Neural progenitor cell (in vitro differentiated cells): ENCODE data around the gene USF2. TPM values are rescaled to one million over a fixed set of nuclear protein-coding genes. Genes with fewer than 3 reads are reported as not detected.

Experiments used
- DNase-seq: peaks from one replicate; pipeline ENCODE4 v3.0.0-alpha.2; 2016; ENCODE audit warnings: low spot score
- H2AFZ ChIP-seq: fragments of 200-600 bp; sonication (generic); replicated peaks from 2 replicates; pipeline ENCODE4 v1.6.1; 2016; ENCODE audit warnings: antibody characterized with exemption
- H3F3A ChIP-seq: fragments of 200-600 bp; sonication (generic); 2 replicates; pipeline ENCODE4 v1.6.1; 2016; ENCODE audit warnings: antibody characterized with exemption, low read depth
- H3K27ac ChIP-seq: fragments of 200-600 bp; sonication (generic); 2 replicates; pipeline ENCODE4 v1.5.1; 2016; ENCODE audit warnings: mild to moderate bottlenecking
- H3K27me3 ChIP-seq: fragments of 200-600 bp; sonication (generic); 2 replicates; pipeline ENCODE4 v1.6.1; 2016; ENCODE audit warnings: mild to moderate bottlenecking, moderate library complexity
- H3K36me3 ChIP-seq: fragments of 200-600 bp; sonication (generic); 2 replicates; pipeline ENCODE4 v1.5.1; 2016
- H3K4me1 ChIP-seq: fragments of 200-600 bp; sonication (generic); 2 replicates; pipeline ENCODE4 v1.6.1; 2016; ENCODE audit warnings: mixed run types
- H3K4me2 ChIP-seq: fragments of 200-600 bp; sonication (generic); 2 replicates; pipeline ENCODE4 v1.6.1; 2016
- H3K4me3 ChIP-seq: fragments of 200-600 bp; sonication (generic); 2 replicates; pipeline ENCODE4 v1.5.1; 2016
- H3K79me2 ChIP-seq: fragments of 200-600 bp; sonication (generic); 2 replicates; pipeline ENCODE4 v1.6.1; 2016; ENCODE audit warnings: low read depth
- H3K9ac ChIP-seq: fragments of 200-600 bp; sonication (generic); 2 replicates; pipeline ENCODE4 v1.6.1; 2016
- H3K9me3 ChIP-seq: fragments of 200-600 bp; sonication (generic); 2 replicates; pipeline ENCODE4 v1.5.1; 2016; ENCODE audit warnings: low read depth
- H4K20me1 ChIP-seq: fragments of 200-600 bp; sonication (generic); 2 replicates; pipeline ENCODE4 v1.6.1; 2016; ENCODE audit warnings: low read depth
- H3K27ac Mint-ChIP-seq: 3 replicates; pipeline ENCODE4 v1.8.0; 2021; ENCODE audit warnings: mixed read lengths
- H3K27me3 Mint-ChIP-seq: 2 replicates; pipeline ENCODE4 v1.8.0; 2022; ENCODE audit warnings: low read depth, mild to moderate bottlenecking, inconsistent platforms, moderate library complexity, mixed read lengths; ENCODE audit not compliant: insufficient read depth
- H3K36me3 Mint-ChIP-seq: 3 replicates; pipeline ENCODE4 v1.8.0; 2021; ENCODE audit warnings: mixed read lengths
- H3K4me1 Mint-ChIP-seq: 3 replicates; pipeline ENCODE4 v1.8.0; 2021; ENCODE audit warnings: mixed read lengths
- H3K4me3 Mint-ChIP-seq: 3 replicates; pipeline ENCODE4 v1.8.0; 2021; ENCODE audit warnings: mild to moderate bottlenecking, moderate library complexity, mixed read lengths
- H3K9me3 Mint-ChIP-seq: 3 replicates; pipeline ENCODE4 v1.8.0; 2020; ENCODE audit warnings: mixed read lengths
- EZH2 ChIP-seq: fragments of 200-600 bp; sonication (generic); IDR thresholded peaks from 2 replicates; pipeline ENCODE4 v1.6.1; 2017; ENCODE audit warnings: antibody characterized with exemption, mild to moderate bottlenecking, moderate library complexity
- EZH2phosphoT487 ChIP-seq: fragments of 200-600 bp; sonication (generic); IDR thresholded peaks from 2 replicates; pipeline ENCODE4 v1.6.1; 2017; ENCODE audit warnings: antibody characterized with exemption
- total RNA-seq: library from RNA; depleted of rRNA; stranded (reverse); fragments of >200 nt; gene quantifications from 2 replicates; pipeline ENCODE4 v1.2.3, GENCODE V29; 2015; ENCODE audit warnings: low replicate concordance
- TF ChIP-seq, protein P1 (sequence below): fragments of 200-600 bp; sonication (generic); IDR thresholded peaks from 2 replicates; pipeline ENCODE4 v1.5.1; 2017; ENCODE audit warnings: antibody characterized with exemption, mild to moderate bottlenecking

USF2 gene
- total RNA-seq, 1 donor from 2014 or later: 46.8 TPM

DNA sequence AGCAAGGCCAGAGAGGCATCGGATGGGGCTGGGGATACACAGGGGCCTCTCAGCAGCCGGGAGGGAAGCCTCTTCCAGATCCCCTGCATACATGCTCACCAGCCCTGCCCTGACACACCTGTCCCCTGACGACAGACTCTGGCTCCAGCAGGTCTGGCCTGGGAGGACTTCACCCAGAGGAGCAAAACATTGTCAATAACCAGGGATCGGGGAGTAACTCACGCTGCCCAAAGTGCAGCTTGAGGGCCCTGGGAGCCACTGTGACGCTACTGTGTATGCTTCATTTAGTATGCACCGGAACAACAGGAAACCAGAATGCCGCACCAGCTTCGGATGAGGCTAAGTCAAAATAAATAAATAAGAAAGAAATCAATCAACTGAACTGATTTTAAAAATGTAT is 47.8 kb downstream of the USF2 start:
- Histone ChIP-seq H3K4me3 (no peak overlapping the region), H3K4me1 (no peaks in the 10 kb centered on the region), H3K36me3 (no peaks in the 10 kb centered on the region), H3K4me2 (no peak overlapping the region), H3K27ac (no peak overlapping the region), H2AFZ (no peak overlapping the region), H3F3A (no peaks in the 10 kb centered on the region), H3K27me3 (no peaks in the 10 kb centered on the region), H3K9ac (no peak overlapping the region), H3K9me3 (no peaks in the 10 kb centered on the region), H3K79me2 (no peaks in the 10 kb centered on the region), H4K20me1 (no peaks in the 10 kb centered on the region)
- H3K4me1 Mint-ChIP-seq: peaks cover 3% of the 10 kb centered on the region
- H3K9me3 Mint-ChIP-seq: no peaks in the 10 kb centered on the region
- H3K27me3 Mint-ChIP-seq: peaks cover 6% of the 10 kb centered on the region
- no peak overlapping the region for H3K27ac Mint-ChIP-seq
- H3K36me3 Mint-ChIP-seq: no peaks in the 10 kb centered on the region
- DNase-seq: no peak
- H3K4me3 Mint-ChIP-seq: no peak overlapping the region
- TF ChIP-seq EZH2: no peak
- TF ChIP-seq EZH2phosphoT487: no peak
- TF ChIP-seq, protein P1, sequence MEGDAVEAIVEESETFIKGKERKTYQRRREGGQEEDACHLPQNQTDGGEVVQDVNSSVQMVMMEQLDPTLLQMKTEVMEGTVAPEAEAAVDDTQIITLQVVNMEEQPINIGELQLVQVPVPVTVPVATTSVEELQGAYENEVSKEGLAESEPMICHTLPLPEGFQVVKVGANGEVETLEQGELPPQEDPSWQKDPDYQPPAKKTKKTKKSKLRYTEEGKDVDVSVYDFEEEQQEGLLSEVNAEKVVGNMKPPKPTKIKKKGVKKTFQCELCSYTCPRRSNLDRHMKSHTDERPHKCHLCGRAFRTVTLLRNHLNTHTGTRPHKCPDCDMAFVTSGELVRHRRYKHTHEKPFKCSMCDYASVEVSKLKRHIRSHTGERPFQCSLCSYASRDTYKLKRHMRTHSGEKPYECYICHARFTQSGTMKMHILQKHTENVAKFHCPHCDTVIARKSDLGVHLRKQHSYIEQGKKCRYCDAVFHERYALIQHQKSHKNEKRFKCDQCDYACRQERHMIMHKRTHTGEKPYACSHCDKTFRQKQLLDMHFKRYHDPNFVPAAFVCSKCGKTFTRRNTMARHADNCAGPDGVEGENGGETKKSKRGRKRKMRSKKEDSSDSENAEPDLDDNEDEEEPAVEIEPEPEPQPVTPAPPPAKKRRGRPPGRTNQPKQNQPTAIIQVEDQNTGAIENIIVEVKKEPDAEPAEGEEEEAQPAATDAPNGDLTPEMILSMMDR: no peak

DNA sequence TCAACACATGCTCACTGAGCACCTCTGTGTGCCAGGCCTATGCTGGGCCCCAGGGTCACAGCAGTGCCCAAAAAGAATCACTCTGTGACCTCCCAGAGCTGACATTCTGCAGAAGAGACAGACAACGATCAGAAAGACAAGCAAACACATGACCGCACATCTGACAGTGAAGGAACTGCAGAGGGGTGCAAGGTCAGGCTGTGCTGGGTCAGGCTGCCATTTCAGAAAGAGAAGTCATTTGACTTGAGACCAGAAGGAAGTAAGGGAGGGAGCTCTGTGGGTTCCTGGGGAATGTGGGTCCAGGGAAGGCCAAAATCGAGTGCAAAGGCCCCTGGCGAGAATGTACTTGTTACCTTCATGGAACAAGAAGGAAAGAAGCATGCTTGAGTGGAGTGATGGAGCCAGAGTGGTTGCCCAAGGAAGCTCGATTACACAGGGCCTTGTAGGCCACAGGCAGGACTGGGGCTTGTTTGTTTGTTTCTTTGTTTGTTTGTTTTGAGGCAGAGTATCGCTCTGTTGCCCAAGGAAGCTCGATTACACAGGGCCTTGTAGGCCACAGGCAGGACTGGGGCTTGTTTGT is 48.8 kb downstream of the USF2 start:
- TF ChIP-seq EZH2phosphoT487 (no peak), EZH2 (no peak)
- TF ChIP-seq, protein P1: no peak
- no peaks in the 10 kb centered on the region for H3K36me3 Mint-ChIP-seq
- H3K27me3 ChIP-seq: no peaks in the 10 kb centered on the region
- no peak overlapping the region for H3K4me3 ChIP-seq
- no peaks in the 10 kb centered on the region for H3K9me3 ChIP-seq
- no peak overlapping the region for H3K27ac ChIP-seq
- H3K9ac ChIP-seq: no peak overlapping the region
- no peak overlapping the region for H3K4me2 ChIP-seq
- no peaks in the 10 kb centered on the region for H3F3A ChIP-seq
- H3K36me3 ChIP-seq: no peaks in the 10 kb centered on the region
- H3K27ac Mint-ChIP-seq: peak overlapping the region; percentile 63
- no peaks in the 10 kb centered on the region for H4K20me1 ChIP-seq
- no peaks in the 10 kb centered on the region for H3K4me1 ChIP-seq
- no peaks in the 10 kb centered on the region for H3K79me2 ChIP-seq
- no peaks in the 10 kb centered on the region for H3K9me3 Mint-ChIP-seq
- H2AFZ ChIP-seq: no peak overlapping the region
- no peak overlapping the region for H3K4me3 Mint-ChIP-seq
- peaks cover 3% of the 10 kb centered on the region for H3K4me1 Mint-ChIP-seq
- DNase-seq: no peak
- peaks cover 8% of the 10 kb centered on the region for H3K27me3 Mint-ChIP-seq

DNA sequence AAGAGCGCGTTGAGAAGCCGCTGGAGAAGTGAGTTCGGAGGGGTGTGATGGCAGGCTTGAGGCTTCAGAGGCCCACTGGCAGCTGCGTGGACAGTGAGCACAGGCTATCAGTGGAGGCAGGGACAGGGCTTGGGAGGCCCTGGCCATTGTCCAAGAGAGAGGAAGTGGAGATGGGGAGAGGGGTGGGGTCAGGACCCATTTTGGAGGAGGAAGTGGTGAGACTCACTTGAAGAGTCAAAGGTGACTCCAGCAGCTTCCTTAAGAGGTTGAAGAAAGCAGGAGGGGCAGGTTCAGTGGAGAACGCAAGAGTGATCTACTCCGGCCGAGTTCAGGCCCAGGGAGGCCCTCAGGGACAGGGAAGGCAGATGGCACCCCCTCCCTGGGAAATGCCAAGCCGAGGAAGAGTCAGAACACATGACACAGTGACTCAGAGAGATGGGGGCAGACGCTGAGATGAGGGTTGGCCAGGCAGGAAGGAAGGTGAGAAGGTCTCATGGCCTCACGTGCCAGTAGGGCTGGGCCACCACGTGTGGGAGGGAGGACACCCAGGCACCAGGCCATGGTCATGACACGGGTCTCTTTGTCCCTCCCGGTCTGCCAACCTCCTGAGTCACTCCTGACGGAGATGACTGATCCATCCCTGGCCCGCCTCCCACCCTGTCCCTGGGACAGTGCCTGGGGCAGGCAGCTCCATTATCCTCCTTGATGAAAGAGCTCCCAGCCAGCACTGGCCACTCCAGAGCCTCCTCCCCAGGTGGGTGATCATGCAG is 50.1 kb downstream of the USF2 start:
- Mint-ChIP-seq H3K4me1 (peaks cover 3% of the 10 kb centered on the region), H3K27me3 (peaks cover 8% of the 10 kb centered on the region), H3K9me3 (no peaks in the 10 kb centered on the region), H3K27ac (peak overlapping the region; percentile 81), H3K4me3 (no peak overlapping the region), H3K36me3 (no peaks in the 10 kb centered on the region)
- no peak for DNase-seq
- Histone ChIP-seq H3K9ac (no peak overlapping the region), H3K27ac (no peak overlapping the region), H3K27me3 (no peaks in the 10 kb centered on the region), H4K20me1 (no peaks in the 10 kb centered on the region), H3K4me3 (no peak overlapping the region), H3F3A (no peaks in the 10 kb centered on the region), H3K4me2 (no peak overlapping the region), H3K4me1 (no peaks in the 10 kb centered on the region), H2AFZ (no peak overlapping the region), H3K36me3 (no peaks in the 10 kb centered on the region), H3K79me2 (no peaks in the 10 kb centered on the region), H3K9me3 (no peaks in the 10 kb centered on the region)
- TF ChIP-seq EZH2 (no peak), EZH2phosphoT487 (no peak)
- TF ChIP-seq, protein P1: no peak
